ENCODE measurements around the gene KIAA0513.
A peak's percentile ranks its signal among the peaks of the same experiment; 100 is the strongest.
"Not testable (repeated sequence)": the region's sequence is repeated elsewhere in the genome, so short reads cannot be mapped to it uniquely, and the experiment has no call there.

KIAA0513 gene

GRCh38 chr16:85047867-85048455 is 20.4 kb downstream of the KIAA0513 start:
- DNase-seq (ENCODE audit: low read depth in 2 of 3, low spot score in 2 of 3) = no peak

GRCh38 chr16:85048921-85049562 is 21.4 kb downstream of the KIAA0513 start:
- no peak for DNase-seq (ENCODE audit: low read depth in 2 of 3, low spot score in 2 of 3)

- no peak for DNase-seq (ENCODE audit: low read depth in 2 of 3, low spot score in 2 of 3)
Measured at GRCh38 chr16:85049706-85050305, 22.2 kb downstream of the KIAA0513 start.

- no peak for DNase-seq (ENCODE audit: low read depth in 2 of 3, low spot score in 2 of 3)
Measured at GRCh38 chr16:85051067-85051581, 23.5 kb downstream of the KIAA0513 start.

- no peak for DNase-seq (ENCODE audit: low read depth in 2 of 3, low spot score in 2 of 3)
Measured at GRCh38 chr16:85051683-85052082, 24.1 kb downstream of the KIAA0513 start.

GRCh38 chr16:85052536-85052935 is 24.9 kb downstream of the KIAA0513 start:
- no peak for DNase-seq (ENCODE audit: low read depth in 2 of 3, low spot score in 2 of 3)

GRCh38 chr16:85054321-85054720 is 26.7 kb downstream of the KIAA0513 start:
- DNase-seq (ENCODE audit: low read depth in 2 of 3, low spot score in 2 of 3) = not testable (repeated sequence)

- DNase-seq (ENCODE audit: low read depth in 2 of 3, low spot score in 2 of 3) = no peak
Measured at GRCh38 chr16:85054948-85055492, 27.4 kb downstream of the KIAA0513 start.

GRCh38 chr16:85055493-85056210 is 28.1 kb downstream of the KIAA0513 start:
- peak; percentile 19 to 51 (median 46) for DNase-seq (ENCODE audit: low read depth in 2 of 3, low spot score in 2 of 3)

- no peak for DNase-seq (ENCODE audit: low read depth in 2 of 3, low spot score in 2 of 3)
Measured at GRCh38 chr16:85056211-85056748, 28.7 kb downstream of the KIAA0513 start.

- DNase-seq (ENCODE audit: low read depth in 2 of 3, low spot score in 2 of 3) = no peak
Measured at GRCh38 chr16:85057212-85057889, 29.8 kb downstream of the KIAA0513 start.

GRCh38 chr16:85057948-85058347 is 30.4 kb downstream of the KIAA0513 start:
- no peak for DNase-seq (ENCODE audit: low read depth in 2 of 3, low spot score in 2 of 3)

- no peak for DNase-seq (ENCODE audit: low read depth in 2 of 3, low spot score in 2 of 3)
Measured at GRCh38 chr16:85058909-85059308, 31.3 kb downstream of the KIAA0513 start.

GRCh38 chr16:85061566-85061965 is 34.0 kb downstream of the KIAA0513 start:
- DNase-seq (ENCODE audit: low read depth in 2 of 3, low spot score in 2 of 3) = no peak

GRCh38 chr16:85062323-85062722 is 34.7 kb downstream of the KIAA0513 start:
- DNase-seq (ENCODE audit: low read depth in 2 of 3, low spot score in 2 of 3) = no peak

GRCh38 chr16:85062845-85063244 is 35.2 kb downstream of the KIAA0513 start:
- DNase-seq (ENCODE audit: low read depth in 2 of 3, low spot score in 2 of 3) = no peak

GRCh38 chr16:85064186-85064585 is 36.6 kb downstream of the KIAA0513 start:
- no peak for DNase-seq (ENCODE audit: low read depth in 2 of 3, low spot score in 2 of 3)

GRCh38 chr16:85065099-85065498 is 37.5 kb downstream of the KIAA0513 start:
- DNase-seq (ENCODE audit: low read depth in 2 of 3, low spot score in 2 of 3) = no peak

GRCh38 chr16:85066346-85066885 is 38.8 kb downstream of the KIAA0513 start:
- no peak for DNase-seq (ENCODE audit: low read depth in 2 of 3, low spot score in 2 of 3)

GRCh38 chr16:85067024-85067423 is 39.4 kb downstream of the KIAA0513 start:
- no peak for DNase-seq (ENCODE audit: low read depth in 2 of 3, low spot score in 2 of 3)

Measured in activated CD8-positive, alpha-beta memory T cell treated with anti-CD3 and anti-CD28 coated beads for 48 hours (primary cell).